Glomerular visceral epithelial cell (primary cell): ENCODE results near the gene HCFC1.

Experiments used
- DNase-seq: peaks from one replicate; pipeline ENCODE4 v3.0.0-alpha.2; 2016; ENCODE audit errors: extremely low spot score

Gene HCFC1

GRCh38 chrX:153924149-153924861, 47.3 kb downstream of the HCFC1 start:
- DNase-seq = no peak

GRCh38 chrX:153922932-153923857, 48.4 kb downstream of the HCFC1 start:
- DNase-seq = peak; percentile 53

DNA sequence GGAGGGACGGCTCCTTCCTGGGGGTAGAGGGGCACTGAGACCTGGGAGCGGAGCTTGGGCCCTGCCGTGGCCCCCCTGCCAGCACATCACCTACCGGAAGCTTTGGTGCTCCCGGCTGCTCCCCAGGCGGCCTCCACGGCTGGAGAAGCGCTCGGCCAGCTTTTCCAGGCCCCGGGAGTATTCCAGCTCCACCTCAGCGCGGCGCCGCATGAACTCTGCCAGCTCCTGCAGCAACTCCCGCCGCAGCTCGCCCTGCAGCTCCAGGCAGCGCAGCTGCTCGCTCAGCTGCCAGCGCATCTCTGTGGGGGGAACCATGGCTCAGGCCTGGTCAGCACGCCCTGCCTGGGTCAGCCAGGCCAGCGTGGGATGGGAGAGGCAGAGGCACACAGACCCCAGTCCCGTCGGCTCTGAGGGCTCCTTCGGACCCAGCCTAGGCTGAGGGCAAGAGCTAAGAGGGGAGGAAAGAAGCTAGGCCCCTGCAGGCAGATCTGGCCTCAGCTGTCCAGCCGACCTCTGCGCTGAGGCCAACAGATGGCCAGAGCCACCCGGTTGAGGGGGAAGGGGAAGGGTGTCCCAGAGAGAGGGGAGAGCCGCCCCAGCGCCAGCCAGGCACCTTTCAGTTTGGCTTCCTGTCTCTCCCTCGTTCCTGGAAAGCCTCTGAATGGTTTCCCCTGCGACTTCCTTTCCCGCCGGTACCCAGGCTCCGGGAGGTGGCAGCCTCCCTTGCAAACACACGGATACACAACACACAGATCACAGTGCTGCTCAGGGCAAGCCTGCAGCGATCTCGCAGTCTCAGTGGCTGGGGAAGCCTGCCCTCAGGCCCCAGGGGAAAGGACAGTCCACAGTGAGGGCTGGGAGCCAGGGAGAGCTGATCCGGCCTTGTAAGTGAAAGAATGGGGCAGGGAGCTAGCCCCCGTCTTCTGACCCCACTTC, 49.8 kb downstream of the HCFC1 start:
- DNase-seq = no peak

DNA sequence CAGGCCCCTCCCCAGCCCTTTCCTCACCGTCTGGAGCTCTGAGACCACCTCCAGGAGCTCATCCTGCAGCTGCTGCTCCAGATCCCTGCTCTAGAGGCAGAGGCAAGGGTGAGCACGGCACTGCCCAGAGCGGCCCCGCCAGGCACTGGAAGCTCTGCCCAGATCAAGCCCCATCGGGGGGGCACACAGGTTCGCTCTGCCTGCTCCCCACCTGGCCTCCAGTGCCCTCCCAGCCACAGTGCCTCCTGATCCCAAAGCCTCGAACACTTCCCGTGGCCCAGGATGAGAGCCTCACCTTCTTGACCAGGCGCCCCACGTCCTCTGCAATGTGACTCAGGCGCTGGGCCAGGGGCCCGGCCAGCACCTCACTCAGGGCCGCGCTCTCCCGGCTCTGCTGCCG, 50.5 kb downstream of the HCFC1 start:
- DNase-seq = no peak

DNA sequence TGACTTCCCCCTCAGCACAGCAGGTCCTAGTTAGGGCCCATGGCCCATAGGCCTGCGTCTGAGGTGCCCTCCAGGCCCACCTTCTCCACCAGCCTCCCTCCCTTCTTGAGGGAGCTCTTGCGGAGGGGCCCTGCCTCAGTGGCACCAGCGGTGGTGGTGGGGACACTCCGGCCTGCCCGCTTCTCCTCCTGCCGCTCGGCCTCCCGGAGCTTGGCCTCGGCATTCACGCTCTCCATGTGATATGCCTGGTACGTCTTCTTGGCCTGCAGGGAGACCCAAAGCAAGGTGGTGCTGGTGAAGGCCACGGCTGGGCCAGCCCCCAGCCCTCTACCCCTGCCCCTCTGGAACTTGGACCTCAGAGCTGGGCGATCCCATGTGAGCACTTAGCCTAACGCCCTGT, 51.1 kb downstream of the HCFC1 start:
- no peak for DNase-seq

DNA sequence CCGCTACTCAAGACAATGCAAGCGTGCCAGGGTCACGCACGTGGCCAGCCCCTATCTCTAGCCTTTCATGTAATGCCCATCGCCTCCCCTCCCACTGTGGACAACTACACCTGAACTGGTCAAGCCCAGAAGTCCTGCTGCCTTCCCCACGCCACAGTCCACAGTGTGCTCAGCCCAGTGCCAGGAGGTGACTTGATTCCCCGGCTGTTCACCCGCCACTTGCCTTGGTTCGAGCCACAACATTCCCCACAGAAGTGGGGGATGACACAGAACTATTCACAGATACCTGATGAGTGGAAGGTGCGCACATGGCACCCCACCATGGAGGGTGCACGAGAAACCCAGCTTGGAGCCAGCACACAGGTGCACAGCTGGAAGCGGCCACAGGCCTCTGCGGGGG, 52.3 kb downstream of the HCFC1 start:
- DNase-seq = no peak

- DNase-seq = no peak
Observed at GRCh38 chrX:153917869-153918268, 53.7 kb downstream of the HCFC1 start.

DNA sequence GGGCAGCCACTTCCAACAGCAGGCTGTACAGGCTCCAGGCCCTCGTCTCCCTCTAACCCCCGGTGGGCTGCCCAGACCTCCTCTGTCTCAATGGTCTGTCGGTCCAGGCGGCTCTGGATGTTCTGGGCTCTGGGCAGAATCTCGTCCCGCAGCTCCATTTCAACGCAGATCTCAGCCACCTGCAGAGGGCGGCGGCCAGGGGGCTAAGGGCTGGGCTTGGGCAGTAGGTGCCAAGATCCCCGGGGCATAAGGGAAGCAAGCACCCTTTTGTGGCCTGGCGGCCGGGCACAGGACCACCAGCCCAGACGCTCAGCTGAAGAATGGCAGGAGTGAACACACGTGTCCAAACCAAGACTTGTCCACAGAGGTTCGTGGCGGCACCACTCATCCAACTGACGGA, 57.9 kb downstream of the HCFC1 start:
- no peak for DNase-seq

DNA sequence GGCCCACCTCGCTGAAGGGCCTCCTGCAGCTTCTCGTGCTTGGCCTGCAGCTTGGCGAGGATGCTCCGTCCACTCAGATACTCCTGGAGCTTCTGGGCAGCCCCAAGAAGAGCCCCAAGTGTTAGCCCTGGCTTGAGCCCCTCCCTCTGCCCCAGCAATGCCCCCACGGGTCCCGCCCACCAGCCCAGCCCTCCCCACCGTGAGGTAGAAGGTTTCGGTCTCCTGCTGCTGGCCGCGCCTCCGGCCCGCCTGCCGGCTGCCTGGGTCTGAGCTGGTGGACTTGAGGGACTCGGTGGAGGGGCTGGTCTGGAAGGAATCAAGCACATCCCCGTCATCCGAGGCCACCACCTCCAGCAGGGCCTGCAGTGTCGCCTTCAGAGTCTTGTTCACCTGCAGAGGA, 58.4 kb downstream of the HCFC1 start:
- DNase-seq = no peak

DNA sequence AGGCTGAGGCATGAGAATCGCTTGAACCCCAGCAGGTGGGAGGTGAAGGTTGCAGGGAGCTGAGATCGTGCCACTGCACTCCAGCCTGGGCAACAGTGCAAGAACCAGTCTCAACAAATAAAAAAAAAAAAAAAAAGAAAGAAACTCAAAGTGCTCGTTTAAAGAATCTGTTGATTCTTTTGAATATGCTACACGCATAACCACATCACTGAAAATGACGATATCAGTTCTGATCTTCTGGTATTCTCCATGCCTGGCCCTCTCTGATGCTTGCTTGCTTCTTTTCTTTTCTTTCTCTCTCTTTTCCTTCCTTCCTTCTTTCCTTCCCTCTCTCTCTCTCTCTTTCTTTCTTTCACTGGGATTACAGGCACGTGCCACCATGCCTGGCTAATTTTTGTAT, 59.8 kb downstream of the HCFC1 start:
- DNase-seq = no peak

DNA sequence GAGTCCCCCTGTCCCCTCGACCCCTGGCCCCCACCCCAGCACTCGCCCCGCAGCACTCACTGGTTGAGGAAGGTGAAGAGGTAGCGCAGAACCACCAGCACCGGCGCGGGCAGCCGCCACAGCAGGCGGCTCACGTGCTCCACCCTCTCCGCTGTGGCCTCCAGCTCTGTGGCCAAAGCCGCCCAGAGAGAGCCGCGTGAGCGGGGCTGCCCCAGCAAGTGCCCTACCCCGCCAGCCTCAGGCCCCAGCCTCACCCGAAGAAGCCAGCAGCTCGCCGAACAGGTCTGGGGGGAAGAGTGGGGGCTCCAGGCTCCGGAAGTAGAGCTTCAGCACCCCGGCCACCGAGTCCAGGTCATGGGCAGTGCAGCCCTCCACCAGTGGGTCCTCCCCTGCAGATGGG, 61.2 kb downstream of the HCFC1 start:
- no peak for DNase-seq

DNA sequence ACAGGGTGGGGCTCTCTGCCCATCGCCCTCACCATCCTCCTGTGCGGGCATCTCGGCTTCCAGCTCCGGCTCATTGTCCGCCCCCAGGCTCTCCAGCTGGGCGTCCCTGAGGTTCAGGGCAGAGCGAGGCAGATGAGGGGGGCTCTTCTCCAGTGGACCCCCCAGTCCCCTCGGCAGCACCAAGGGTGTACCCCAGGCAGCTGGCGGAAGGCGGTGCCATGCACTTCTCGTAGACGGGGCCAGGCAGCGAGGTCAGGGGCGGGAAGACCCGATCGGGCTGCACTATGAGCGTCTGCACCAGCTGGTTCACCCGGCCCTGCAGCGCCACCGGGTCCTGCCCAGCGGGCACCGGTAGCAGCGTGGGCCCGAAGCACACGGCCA, 61.6 kb downstream of the HCFC1 start:
- no peak for DNase-seq

DNA sequence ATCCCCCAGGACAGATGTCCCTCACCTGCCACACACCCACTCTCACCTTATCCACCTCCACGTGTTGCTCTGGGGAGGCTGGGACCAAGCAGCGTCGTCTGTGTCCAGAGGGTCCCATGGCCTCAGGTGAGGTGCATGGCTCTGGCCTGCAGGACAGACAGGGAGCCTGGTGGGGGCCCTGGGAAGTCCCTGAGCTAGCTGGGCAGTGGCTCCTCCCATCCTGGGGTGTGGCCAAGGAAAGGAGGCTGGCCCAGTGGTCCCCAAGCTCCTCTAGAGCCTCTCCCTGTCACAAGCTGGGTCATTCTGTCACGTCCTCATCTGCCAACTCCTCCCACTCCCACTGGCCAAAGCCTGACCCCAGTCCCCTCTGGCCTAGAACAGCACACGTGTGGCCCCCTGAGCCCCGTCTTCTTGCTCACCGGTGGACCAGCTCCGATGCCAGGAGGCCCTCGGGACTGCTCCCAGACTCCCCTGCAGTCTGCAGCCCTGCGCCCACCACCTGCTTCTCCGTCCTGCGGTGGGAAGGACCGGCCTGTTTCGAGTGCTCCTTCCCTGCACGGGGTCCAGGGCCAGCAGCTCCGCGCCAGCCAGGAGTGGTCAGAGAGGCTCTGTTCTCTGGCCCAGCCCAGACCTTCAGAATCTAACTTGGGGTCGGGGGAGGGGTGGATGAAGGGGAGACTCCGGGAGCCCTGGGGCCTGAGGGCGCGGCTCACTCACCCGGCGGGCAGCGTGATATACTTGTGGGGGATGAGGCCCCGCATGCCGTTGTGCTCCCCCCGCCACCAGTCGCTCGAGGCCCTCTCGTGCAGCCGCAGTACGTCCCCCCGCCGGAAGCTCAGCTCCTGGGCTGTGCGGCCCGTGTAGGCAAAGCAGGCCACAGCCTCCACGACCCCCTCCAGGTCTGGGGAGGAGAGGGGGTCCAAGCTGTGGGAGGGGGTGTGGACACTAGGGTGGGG, 62.3 kb downstream of the HCFC1 start:
- DNase-seq = peak; percentile 10

DNA sequence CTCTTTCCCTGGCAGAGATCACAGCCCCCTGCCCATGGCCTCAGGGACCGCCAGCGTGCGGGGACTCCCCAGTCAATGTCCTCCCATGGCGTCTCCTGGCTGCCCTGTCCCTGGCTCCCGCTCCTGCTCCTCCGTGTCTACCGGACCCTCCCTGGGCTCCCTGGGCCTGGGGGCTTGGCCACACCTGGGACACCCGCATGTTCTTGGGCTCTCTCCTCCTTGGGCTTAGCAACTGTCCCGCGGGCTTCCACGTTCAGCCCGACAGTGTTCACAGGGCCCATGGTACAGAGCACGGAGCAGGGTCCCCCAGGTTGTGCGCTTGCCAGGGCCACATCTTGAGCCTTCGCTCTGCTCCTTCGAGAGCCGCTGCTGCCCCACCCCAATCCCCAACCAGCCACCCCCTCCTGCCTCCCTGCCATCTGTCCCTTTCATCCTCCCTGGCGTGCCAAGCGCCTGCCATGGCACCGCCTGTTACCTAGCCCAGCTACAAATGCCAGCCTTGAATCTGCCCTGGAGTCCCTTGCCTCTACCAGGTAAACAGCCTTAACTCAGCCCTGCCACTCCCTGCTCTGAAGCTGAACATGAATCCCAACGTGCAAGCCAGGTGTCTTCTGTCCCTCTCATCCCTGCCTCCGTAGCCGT, 63.3 kb downstream of the HCFC1 start:
- DNase-seq = no peak

- no peak for DNase-seq
Observed at GRCh38 chrX:153907456-153907855, 64.2 kb downstream of the HCFC1 start.

DNA sequence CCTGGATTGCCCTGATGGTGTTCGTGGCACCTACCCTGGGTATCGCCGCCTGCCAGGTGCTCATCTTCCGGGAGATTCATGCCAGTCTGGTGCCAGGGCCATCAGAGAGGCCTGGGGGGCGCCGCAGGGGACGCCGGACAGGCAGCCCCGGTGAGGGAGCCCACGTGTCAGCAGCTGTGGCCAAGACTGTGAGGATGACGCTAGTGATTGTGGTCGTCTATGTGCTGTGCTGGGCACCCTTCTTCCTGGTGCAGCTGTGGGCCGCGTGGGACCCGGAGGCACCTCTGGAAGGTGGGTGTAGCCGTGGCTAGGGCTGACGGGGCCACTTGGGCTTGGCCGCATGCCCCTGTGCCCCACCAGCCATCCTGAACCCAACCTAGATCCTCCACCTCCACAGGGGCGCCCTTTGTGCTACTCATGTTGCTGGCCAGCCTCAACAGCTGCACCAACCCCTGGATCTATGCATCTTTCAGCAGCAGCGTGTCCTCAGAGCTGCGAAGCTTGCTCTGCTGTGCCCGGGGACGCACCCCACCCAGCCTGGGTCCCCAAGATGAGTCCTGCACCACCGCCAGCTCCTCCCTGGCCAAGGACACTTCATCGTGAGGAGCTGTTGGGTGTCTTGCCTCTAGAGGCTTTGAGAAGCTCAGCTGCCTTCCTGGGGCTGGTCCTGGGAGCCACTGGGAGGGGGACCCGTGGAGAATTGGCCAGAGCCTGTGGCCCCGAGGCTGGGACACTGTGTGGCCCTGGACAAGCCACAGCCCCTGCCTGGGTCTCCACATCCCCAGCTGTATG, 65.3 kb downstream of the HCFC1 start:
- no peak for DNase-seq

- no peak for DNase-seq
Observed at GRCh38 chrX:153905481-153906095, 66.0 kb downstream of the HCFC1 start.

DNA sequence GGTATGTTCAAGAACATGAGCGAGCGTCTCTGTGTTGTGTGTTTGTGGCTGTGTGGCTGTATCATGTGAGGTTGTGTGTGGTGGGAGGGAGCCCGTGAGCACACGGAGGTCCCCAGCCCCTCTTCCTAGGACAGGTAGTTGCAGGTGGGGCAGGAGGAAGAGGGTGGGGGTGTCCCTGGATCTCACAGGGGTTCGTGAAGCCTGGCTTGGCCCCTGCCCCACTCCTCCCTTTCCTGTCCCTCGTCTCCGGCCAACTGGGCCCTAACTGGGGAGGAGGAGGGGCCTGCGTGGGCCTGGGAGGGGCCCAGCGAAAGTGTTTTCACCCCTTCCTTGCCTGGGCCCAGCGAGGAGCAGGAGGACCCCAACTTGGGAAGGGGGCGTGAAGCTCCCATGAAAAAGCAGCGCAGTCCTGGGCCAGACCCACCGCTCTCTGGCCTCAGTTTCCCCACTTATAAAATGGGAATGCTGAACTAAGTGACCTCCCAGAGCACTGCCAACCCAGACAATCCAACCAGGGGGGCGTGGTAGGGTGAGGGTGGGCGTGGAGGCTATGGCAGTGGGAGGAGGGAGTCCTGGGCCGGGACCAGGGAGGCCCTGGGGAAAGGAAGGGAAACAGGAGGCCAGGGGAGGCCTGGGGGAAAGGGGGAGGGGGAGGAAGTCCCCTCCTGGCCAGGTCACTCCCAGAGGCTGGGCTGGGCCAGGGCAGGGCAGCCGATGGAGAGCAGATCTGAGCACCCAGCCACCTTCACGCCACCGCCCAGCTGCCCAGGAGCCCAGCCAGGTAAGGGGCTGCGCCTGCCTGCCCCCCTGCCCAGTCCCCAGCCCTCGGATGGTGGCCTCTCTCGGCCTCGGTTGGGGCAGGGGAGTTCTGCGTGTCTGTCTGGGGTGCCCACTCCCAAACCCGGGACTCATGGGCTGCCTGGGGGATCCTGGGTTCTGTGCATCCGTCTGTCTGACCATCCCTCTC, 67.3 kb downstream of the HCFC1 start, which contains the start of gene AVPR2:
Gene AVPR2 (plus strand): TSS at position 683 of the 967 bp plus-strand sequence. CDS start 473 bp downstream, outside the sequence.
- DNase-seq = no peak
